ENCODE data around the gene OLR1.

DNA sequence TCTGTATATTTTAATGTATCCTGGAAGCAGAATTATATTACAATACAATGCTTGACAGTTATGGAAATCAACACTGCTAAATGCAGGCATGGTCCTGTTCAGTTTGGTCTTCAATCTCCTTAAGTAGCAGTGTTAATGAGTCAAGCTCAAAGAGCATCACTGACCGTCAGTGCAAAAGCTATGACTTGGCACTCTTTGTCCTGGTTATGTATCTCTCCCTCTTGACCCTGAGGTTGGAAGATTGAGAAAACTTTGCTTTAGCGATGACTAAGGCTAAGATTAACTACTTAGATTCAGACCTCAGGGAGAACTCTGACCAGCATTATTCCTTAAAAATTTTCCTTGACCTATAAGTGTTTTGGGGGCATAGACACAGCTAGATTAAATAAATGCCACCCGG, 52.9 kb downstream of the OLR1 start:
- TF ChIP-seq, protein P1, sequence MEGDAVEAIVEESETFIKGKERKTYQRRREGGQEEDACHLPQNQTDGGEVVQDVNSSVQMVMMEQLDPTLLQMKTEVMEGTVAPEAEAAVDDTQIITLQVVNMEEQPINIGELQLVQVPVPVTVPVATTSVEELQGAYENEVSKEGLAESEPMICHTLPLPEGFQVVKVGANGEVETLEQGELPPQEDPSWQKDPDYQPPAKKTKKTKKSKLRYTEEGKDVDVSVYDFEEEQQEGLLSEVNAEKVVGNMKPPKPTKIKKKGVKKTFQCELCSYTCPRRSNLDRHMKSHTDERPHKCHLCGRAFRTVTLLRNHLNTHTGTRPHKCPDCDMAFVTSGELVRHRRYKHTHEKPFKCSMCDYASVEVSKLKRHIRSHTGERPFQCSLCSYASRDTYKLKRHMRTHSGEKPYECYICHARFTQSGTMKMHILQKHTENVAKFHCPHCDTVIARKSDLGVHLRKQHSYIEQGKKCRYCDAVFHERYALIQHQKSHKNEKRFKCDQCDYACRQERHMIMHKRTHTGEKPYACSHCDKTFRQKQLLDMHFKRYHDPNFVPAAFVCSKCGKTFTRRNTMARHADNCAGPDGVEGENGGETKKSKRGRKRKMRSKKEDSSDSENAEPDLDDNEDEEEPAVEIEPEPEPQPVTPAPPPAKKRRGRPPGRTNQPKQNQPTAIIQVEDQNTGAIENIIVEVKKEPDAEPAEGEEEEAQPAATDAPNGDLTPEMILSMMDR (IDR thresholded peaks at IDR 0.05) = no peak
- TF ChIP-seq POLR2A (IDR thresholded peaks at IDR 0.05) = no peak
